Fibroblast of upper back skin (primary cell): ENCODE measurements around the gene COG7.

Experiments
- DNase-seq: peaks from one replicate; pipeline ENCODE4 v3.0.0-alpha.2; 2013

The COG7 gene

DNA sequence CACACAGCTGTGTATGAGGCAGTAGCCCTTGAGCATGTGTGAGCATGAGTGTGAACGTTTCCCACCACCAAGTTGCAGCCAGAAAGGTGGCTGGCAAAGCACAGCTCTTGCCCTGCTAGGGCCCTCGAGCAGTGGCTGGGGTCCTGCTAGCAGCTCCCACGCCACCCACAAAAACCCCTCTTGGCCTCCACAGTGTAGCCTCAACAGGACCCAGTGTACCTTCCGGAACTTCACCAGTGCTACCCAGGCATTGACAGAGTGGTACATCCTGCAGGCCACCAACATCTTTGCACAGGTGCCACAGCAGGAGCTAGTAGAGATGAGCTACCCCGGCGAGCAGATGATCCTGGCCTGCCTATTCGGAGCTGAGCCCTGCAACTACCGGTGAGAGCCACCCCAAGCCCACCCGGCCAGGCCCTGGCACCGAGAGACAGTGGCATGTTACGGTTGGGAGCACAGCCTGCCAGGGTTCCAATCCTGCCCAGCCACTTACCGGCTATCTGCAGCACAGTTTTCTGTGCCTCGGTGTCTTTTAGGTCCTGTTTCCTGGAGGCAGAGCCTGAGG lies 97.8 kb downstream of the COG7 start:
- DNase-seq: no peak

DNA sequence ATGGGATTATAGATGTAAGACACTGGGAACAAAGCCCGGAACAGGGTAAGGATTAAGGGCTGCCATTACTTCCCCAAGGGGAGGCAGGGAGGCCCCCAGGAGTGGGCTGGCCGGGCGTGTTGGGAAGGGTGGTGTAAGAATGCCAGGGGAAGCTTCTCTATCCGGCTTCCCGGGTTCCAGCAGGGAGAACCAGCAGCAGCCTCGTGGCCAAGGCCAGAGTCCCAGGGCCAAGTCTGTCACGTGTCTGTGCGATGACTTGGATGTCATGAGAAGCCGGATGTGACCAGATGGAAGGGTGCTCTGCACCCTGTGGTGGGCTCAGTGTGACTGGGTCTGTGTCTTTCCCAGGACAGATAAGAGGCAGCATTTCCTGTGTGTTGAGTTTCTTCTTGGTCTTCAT lies 98.7 kb downstream of the COG7 start:
- DNase-seq: no peak

GRCh38 chr16:23353440-23353839 lies 99.5 kb downstream of the COG7 start:
- DNase-seq: no peak

DNA sequence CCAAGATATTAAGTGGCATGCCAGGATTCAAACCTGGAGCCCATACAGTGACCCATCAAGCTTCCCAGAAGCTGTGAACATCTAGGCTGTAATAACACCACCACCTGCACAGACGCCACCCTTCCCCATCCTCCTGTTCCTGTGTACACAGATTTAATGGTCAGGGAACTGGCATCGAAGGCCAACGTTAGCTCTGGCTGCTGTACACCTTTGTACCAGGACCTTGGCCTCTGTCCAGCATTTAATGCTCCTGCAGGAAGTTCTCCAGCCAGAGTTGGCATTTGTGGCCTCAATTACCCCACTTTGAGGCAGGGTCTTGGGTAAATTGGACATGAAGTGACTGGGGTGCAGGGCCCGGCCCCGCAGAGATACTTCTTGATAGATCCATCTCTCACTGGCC lies 101.6 kb downstream of the COG7 start:
- no peak for DNase-seq

GRCh38 chr16:23348579-23349469 lies 104.2 kb downstream of the COG7 start:
- DNase-seq: no peak

DNA sequence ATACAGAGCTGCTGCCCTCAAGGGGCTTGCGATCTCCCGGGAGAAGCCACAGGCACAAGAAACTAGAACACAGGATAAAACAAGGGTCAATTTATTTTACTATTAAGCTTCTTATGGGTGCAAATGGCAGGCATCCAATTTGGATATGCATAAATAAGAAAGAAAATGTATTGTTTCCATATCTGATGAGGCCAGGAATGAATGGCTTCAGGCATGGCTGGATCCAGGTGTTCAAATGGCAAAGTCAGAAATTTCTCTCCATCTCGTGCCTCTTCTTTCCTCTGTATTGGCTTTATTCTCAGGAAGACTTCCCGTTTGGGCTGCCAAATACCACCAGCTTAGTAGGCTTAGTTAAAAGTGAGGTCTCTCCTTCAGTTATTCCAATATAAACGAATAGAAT lies 107.8 kb downstream of the COG7 start:
- DNase-seq: no peak

DNA sequence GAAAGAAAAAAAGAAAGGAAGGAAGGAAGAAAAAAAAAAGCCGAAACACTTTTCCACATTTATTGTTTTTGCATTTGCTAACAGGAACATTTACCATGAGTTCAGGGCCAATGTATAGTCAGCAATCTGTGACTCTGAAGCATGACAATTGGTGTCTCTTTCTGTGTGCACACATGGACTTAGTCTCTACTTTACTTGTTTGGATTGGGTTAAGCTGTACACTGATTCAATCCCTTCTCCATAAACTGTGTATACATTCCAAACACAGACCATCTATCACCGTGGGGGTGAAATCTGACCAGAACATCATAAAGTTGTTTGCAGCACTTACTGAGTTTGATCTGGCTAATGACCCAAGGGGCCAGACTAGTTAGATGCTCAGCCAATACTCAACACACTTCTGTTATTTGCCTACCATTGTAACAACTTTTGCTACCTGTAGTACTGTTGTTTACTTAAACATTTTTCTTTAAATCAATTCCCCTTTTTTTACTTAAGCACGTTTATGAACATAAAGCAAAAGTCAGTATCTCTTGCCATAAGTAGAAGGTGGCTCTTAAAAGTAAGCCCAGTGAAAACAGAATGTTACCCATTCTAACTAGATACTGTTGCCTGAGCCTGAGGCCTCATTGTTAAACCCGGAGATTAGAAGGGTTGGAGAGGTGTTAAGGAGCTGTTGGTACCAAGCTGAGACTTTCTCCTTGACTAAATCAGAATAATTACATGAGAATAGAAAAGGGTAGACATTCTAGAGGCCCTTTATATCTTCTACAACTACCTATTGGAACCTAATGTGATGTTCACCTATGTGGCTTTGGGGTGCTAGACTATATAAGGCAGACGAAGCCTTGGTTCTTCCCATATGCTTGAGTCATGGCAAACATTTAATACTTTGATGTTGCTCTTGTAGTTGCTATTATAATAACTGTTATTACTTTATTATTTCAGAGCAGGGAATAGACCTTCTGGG lies 109.1 kb downstream of the COG7 start:
- no peak for DNase-seq

DNA sequence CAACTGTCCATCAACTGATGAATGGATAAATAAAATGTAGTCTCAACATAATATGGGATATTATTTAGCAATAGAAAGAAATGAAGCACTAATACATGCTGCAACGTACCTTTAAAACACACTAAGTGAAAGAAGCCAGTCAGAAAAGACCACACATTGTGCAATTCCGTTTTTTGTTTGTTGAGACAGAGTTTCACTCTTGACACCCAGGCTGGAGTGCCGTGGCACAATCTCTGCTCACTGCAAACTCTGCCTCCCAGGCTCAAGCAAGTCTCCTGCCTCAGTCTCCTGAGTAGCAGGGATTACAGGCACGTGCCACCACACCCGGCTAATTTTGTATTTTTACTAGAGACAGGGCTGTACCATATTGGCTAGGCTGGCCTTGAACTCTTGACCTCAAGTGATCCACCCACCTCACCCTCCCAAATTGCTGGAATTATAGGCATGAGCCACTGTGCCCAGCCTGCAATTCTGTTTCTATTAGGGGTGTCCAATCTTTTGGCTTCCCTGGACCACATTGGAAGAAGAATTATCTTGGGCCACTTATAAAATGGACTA lies 110.8 kb downstream of the COG7 start:
- no peak for DNase-seq

DNA sequence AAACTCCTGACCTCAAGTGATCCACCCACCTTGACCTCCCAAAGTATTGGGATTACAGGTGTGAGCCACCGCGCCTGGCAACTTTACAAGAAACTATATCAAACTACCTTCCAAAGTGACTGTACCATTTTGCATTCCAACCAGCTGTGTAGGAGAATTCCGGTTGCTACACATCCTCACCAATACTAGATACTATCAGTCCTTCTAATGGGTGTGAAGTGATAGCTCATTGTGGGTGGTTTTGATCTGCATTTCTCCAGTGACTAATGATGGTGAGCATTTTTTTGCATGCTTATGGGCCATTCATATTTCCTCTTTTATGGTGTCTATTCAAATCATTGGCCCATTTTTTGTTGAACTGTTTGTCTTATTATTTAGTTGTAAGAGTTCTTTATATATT lies 113.2 kb downstream of the COG7 start:
- DNase-seq: no peak
